Erythroblast (primary cell): ENCODE measurements around the gene FAM227B.

ENCODE experiments used
- GATA1 ChIP-seq: IDR thresholded peaks from 2 replicates; pipeline ENCODE4 v1.6.1; 2011; ENCODE audit warnings: low read depth, mild to moderate bottlenecking, control low read depth, low read length, moderate library complexity
- POLR2A ChIP-seq: IDR thresholded peaks from 2 replicates; pipeline ENCODE4 v1.6.1; 2011; ENCODE audit warnings: mild to moderate bottlenecking, low read length

DNA sequence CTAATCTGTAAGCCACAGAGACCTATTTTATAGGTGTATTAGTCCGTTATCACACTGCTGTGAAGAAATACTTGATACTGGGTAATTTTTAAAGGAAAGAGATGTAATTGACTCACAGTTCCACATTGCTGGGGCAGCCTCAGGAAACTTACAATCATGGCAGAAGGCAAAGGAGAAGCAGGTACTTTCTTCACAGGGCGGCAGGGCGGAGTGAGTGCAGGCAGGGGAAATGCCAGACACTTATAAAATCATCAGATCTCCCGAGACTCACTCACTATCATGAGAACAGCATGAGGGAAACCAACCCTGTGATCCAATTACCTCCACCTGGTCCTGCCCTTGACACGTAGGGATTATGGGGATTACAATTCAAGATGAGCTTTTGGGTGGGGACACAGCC lies 341.9 kb downstream of the FAM227B start:
- TF ChIP-seq POLR2A (no peak), GATA1 (no peak)
